ENCODE data around the gene ASS1. TPM values are rescaled to one million over a fixed set of nuclear protein-coding genes. Genes with fewer than 3 reads are reported as not detected.

ASS1 gene
- total and polyA plus RNA-seq, 12 donors, result 27.4 to 147 (median 53.3) TPM

GRCh38 chr9:130549093-130549735, 104.5 kb downstream of the ASS1 start:
- H3K27me3 ChIP-seq, result peaks cover 0 to 6% (median 0%) of the 10 kb centered on the region in 7 donors
- no peaks in the 10 kb centered on the region for H3K36me3 ChIP-seq
- intact Hi-C loops (cut with DNase I), result no loop called here
- no peaks in the 10 kb centered on the region for H3K4me1 ChIP-seq
- DNase-seq, result no peak
- WGBS, 2 donors, result 89 to 92% methylated on average over 5 of the region's 5 CpGs
- no peak overlapping the region for H3K27ac ChIP-seq
- no peak for ATAC-seq
- H3K4me3 ChIP-seq, result no peak overlapping the region
- H3K9me3 ChIP-seq, result peaks cover 0 to 8% (median 0%) of the 10 kb centered on the region in 11 donors
- no peak for TF ChIP-seq CTCF (IDR thresholded peaks at IDR 0.05)

Other genes with a start within 250 kb of the ASS1 start
- 1 to 10 TPM; 2.6 to 6.1 (median 4.9) TPM for gene HMCN2, start 179.2 kb upstream of the ASS1 start, total RNA-seq
- 10 to 100 TPM in 1 of 2 donors, 1 to 10 TPM in 1; 6.2 to 10.2 TPM for gene HMCN2, start 179.2 kb upstream of the ASS1 start, polyA plus RNA-seq
- gene FUBP3, start 134.6 kb downstream of the ASS1 start, total RNA-seq, result 10 to 100 TPM; 20.5 to 40.3 (median 27.7) TPM
- gene FUBP3, start 134.6 kb downstream of the ASS1 start, polyA plus RNA-seq, result 10 to 100 TPM; 16.8 to 19.4 TPM
- not detected for gene PRDM12, start 219.6 kb downstream of the ASS1 start, total RNA-seq
- gene PRDM12, start 219.6 kb downstream of the ASS1 start, polyA plus RNA-seq, result under 1 TPM in 1 of 2 donors, not detected in 1; 0.01 TPM
- gene EXOSC2, start 248.8 kb downstream of the ASS1 start, total RNA-seq, result 10 to 100 TPM; 11.9 to 17.7 (median 13.1) TPM
- gene EXOSC2, start 248.8 kb downstream of the ASS1 start, polyA plus RNA-seq, result 10 to 100 TPM; 10.8 to 15.0 TPM